ENCODE data around the gene OCIAD1.
A peak's percentile ranks its signal among the peaks of the same experiment; 100 is the strongest.

The OCIAD1 gene

DNA sequence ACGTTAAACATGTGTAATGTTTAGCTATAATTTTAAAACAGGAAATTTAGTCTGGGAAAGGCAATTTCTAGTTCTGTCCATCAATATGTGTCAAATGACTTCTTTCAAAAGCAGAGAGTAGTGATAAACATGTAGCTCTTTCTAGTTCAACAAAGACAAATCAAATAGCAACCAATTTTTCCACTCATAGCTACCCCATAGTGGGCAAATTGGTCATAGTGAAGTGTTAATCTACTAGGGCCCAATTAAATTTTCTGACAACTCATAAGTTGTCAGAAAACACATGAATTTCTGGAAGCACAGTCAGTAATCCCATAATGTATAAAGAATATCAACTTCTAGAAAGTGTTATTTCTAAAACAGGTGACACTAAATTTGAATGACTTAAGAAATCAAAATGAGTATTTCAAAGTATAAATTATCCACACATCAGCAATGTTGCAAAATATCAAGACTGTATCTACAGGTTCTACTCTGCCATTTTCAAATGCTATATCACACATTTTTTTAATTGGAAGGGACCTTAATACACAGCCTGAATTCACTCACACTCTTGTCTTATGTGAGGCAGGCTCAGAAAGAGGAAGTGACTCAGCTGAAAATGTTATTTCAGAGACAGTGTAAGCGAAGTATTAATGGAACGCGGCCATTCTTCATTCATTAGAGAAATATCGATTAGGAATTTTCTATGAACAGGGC, 68.0 kb downstream of the OCIAD1 start:
- no peak for DNase-seq

- DNase-seq: no peak
Measured at GRCh38 chr4:48899432-48899749, 68.5 kb downstream of the OCIAD1 start.

DNA sequence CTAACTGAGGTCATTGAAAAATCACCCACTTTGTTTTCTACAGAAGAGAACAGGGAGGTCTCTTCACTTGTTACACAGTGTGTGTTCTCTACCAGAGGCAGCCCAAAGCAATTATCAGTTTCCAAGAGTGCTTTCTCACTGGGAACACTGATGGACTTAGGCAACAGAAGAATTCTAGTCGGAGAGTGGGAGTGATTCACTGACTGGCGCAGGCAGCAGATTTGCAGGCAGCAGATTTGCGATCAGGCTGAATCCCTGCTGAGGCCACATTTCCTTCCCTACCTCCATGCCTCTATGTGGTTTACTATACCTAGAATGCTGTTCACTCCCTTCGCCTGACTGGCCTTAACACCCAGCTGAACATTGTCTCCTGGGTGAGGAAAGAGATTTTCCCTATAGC, 69.1 kb downstream of the OCIAD1 start:
- no peak for DNase-seq

GRCh38 chr4:48901196-48901595, 70.3 kb downstream of the OCIAD1 start:
- no peak for DNase-seq

DNA sequence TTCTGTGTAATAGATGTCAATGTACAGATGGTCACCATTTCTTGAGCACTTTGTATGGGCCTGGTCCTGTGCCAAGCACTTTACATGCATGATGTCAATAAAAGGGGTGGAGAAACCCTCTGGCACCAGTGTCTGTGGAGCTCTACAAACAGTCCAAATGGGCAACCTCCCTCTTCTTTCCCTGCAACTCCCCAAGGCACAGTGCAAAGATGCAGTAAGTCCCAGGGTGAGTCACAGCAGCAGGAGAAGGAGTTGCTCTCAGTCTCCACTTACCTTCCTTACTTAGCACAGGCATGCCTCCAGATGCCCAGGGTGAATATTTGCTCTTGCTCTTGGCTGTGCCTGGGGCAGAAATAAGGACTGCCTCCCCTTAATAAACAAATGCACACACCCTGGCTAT, 71.4 kb downstream of the OCIAD1 start:
- no peak for DNase-seq

DNA sequence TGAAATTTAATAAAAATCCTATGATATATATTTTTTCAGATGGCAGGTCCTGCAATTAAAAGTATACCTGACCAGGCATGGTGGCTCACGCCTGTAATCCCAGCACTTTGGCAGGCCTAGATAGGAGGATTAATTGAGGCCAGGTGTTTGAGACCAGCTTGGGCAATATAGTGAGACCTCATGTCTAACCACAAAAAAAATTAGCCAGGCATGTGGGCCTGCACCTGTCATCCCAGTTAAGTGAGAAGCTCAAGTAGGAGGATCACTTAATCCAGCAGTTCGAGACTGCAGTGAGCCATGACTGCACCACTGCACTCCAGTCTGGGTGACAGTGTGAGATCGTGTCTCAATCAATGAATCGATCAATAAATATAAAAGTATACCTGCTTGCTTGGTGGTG, 73.2 kb downstream of the OCIAD1 start:
- no peak for DNase-seq

DNA sequence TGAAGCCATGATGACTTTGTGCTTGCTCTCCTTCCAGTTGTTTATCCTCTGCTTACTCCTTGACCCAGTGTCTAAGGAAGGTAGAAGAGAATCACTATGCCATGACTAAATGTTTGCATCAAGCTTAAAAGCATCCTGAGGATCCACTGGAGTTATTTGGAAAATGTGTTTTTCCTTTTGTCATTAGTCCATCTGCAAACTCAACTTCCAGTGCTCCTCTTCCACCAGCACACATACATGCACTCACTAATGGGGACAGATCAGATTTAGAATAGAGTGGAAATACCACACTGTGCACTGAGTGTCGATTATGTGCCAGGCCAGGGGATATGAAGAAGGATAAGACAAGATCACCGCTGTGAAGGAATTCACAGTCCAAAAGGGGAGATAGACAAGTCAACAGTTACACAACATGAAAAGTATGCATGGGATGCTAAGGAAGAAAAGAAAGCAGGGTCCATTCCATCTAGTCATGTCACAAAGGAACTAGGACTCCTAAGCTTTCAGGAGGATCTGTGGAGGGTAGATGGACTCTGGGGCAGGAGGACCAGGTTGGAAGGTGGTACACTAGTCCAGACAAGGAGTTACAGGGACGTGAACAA, 73.8 kb downstream of the OCIAD1 start:
- no peak for DNase-seq

- DNase-seq: no peak
Measured at GRCh38 chr4:48905363-48906015, 74.6 kb downstream of the OCIAD1 start.

DNA sequence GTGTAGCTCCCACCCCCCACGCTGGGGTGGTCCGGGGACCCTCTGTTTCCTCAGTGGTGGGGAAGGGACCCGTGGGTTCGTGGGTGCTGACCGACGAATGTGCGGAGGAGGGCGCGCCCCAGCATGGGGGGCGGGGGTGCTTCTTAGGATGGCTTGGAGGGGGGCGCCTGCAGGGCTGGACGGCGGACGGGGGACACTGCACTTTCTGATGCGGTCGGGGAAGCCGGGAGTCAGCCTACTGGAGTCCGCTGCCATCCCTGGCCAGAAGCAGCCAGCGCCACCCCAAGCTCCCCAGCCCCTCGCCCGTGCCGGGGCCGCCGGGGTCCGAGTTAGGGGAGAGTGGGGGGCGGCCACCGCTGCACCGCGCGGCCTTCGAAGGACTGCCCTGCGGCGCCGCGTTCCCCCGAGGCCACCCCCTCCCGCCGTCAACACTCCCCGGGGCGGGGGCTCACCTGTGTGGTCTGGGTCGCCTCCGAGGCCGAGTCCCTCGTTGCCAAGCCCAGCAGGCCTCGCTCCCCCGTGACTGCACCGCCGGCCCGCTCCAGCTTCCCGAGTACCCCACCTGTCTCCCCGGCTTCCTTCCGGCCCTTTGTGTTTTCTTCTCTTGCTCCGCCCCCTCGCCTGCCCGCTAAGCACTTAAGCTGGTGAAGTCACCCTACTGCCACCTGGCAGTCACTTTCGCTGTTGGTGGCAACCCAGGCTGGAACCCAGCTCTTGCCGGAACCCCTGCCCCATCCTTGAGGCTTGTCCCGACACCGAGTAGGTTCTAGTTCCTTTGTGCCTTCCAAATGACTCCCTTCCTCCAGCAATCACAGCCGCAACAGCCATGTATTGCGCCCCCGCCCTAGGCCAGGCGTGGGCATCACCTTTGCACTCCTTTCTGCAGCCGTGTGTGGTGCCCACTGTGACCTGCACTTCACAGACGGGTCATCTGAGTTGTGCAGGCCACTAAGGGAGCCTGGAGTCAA, 75.6 kb downstream of the OCIAD1 start, which contains the start of gene OCIAD2:
TSS of gene OCIAD2 (minus strand) at position 569 of the 968 bp plus-strand sequence. CDS start 2,225 bp downstream, outside the sequence.
- peak; percentile 81 for DNase-seq

DNA sequence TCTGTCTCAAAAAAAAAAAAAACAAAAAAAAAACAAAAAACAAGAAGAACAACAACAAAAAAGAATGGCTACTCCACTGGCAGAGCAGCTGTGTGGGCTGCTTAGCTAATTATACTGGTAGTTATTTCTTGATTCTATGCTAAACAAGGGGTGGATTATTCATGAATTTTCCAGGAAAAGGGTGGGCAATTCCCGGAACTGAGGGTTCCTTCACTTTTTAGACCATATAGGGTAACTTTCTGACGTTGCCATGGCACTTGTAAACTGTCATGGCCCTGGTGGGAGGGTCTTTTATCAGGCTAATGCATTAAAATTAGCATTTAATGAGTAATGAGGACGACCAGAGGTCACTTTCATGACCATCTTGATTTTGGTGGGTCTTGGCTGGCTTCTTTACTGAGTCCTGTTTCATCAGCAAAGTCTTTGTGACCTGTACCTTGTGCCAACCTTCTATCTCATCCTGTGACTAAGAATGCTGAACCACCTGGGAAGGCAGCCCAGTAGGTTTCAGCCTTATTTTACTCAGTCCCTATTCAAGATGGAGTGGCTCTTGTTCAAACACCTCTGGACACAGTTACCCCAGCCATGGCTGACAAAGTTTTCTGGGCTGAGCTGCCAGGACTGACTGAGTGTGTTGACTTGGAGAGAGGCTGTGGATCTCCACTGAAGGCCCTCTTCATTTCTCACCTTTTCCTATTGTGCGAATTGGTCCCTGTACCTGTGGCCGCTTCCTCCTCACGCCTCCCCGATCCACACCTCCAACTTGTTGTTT, 77.0 kb downstream of the OCIAD1 start:
- no peak for DNase-seq

GRCh38 chr4:48908687-48909086, 77.8 kb downstream of the OCIAD1 start:
- no peak for DNase-seq

DNA sequence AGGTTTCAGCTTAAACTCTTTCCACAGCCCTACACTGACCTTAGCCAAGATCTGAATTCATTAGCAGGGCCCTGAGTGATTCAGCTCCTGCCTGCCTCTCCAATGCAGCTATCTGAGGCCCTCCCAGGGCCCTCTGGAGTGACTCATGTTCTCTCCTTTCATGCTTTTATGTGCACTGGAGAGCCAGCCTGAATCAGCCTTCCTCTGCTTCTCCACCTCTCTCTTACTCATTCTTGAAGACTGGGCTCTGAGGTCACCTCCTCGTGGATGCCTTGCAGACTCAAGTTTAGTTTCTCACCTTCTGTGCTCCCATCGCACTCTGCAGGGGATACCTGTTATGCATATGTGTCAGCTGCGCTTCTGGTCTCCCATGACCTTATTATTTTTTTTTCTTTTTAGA, 78.8 kb downstream of the OCIAD1 start:
- peak; percentile 78 for DNase-seq

GRCh38 chr4:48910511-48910910, 79.6 kb downstream of the OCIAD1 start:
- no peak for DNase-seq

All from stimulated activated CD4-positive, alpha-beta T cell treated with anti-CD3 and anti-CD28 coated beads, Interleukin-4, amount 100 ng/mL, for 24 hours (primary cell).